Stimulated activated CD4-positive, alpha-beta T cell treated with anti-CD3 and anti-CD28 coated beads, Interleukin-1b, Interleukin-23, amount 100 ng/mL, for 48 hours (primary cell): Measurements from ENCODE around the gene CHRNA7.

ENCODE experiments used
- DNase-seq: peaks from one replicate; pipeline ENCODE4 v3.0.0-alpha.2; 2020

CHRNA7 gene

DNA sequence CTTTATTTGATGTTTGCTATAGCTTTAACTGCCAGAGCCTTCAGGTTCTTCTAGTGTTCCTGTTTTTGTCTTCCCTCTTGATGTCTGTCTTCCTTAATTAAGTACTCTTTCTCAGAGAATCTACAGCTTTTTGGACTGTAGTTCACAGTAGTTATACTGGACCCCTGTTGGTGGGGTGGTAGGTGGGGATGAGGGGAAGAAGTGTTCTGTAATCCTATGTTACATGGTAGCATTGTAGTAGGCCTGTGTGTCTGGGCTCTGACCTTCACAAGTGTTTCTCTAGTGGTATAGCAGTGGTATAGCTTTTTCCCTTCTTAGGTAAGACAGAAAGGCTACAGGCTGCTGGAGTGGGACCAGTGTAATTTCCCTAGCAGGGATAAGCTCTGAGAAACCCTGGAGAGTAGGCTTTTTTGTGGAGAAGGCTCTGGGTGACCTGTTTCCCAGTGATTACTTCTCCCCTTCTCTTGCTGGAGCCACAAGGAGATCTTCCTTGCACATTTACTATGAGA, 59.6 kb downstream of the CHRNA7 start:
- no peak for DNase-seq

DNA sequence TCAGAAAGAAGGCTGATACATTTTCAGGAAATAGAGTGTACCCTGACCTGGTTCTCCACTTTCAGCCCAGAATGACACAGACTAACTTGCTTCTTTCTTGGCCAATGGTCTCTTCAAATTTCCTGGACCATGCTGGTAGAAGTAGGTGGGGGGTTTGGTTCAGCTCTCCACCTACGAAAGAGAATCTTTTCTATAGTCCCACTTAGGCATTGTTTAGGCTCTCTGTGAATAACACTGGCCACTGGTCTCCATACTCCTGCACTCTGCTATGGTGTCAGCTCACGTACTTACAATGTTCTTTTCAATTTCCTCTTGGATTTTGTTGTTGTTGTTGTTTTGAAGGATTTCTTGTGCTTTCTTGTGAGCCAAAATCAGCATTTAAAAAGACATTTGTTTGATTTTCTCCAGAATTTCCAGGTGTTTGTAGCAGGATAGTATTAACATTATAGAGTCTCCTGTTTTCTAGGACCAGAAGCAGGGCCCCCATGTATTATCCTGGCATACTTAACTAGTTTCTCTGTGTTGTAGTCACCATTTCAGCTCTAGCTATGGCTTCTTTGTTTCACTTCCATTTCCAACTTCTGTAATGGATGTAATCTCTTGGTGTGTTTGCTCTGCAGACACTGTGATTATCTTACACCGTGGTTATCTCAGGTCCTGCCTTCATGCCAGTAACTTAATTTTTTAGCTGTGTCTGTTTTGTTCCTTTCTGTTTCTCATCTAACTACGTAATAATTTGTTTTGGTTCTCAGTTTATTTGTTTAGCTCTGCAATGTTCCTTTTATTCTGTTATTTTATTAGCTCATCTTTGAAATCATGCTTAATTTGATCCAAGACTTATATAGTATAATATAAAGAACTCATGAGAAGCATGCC, 61.4 kb downstream of the CHRNA7 start:
- no peak for DNase-seq

DNA sequence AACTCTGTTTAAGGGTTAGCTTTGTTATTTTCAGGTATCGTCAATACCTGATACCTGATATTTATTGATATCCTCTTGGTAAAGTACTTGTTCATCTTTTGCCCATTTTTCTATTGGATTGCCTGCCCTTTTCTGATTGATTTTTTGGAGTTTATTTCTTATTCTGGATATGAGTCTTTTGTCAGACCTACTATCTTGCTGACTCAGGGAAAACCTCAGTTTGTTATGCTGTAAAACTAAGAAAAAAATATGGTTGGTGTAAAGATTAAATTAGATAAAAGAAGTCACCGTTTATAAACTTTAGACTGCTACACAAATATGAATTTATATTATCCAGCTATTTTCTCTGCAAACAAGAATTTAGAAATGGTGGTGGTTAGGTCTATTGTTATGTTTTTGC, 65.9 kb downstream of the CHRNA7 start:
- no peak for DNase-seq

DNA sequence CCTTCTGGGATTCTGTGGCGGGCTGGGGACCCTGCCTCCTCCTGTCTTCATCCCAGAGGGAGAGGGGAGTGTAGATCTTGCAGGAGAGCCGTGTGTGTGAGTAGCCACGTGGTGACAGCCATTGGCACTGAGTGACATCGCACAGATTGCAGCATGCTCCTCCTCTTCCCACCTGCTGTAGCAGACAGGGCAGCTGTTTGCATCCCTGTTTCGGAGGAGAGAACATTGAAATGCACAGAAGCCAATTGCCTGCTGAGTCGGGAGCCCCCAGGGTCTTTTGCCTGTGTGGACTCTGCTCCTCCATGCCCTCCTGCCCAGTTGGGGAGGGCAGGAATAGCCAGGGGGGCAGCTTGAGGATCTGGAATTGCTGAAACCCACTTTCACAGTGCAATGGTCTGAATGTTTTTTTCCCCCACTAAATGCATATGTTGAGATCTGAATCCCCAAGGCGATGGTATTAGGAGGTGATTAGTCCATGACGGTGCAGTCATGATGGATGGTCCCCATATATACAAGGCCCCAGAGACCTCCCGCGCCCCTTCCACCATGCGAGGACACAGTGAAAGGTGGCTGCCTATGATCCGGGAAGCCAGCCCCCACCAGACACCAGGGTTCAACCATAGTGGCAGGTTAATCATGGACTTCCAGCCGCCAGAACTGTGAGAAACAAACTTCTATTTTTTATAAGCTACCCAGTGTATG, 66.8 kb downstream of the CHRNA7 start:
- DNase-seq = no peak

DNA sequence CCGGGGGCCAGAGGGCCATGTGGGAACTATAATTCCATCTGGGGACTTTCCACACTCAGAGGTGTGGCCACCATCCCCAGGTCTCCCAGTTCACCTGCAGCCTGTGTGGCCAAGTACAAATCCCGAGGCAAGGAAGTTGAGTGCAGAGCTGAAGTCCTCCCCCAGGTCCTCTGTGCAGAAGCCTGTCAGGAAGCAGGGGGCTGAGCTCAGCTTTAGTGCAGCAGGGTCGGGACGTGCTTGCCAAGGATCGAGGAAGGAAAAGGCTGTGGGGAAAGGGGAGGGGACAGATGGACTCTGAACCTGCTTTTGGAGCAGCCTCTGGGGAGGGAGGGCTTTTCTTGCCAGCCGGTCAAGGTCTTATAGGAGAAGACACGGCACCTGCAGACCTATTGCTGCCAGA, 67.7 kb downstream of the CHRNA7 start:
- no peak for DNase-seq

DNA sequence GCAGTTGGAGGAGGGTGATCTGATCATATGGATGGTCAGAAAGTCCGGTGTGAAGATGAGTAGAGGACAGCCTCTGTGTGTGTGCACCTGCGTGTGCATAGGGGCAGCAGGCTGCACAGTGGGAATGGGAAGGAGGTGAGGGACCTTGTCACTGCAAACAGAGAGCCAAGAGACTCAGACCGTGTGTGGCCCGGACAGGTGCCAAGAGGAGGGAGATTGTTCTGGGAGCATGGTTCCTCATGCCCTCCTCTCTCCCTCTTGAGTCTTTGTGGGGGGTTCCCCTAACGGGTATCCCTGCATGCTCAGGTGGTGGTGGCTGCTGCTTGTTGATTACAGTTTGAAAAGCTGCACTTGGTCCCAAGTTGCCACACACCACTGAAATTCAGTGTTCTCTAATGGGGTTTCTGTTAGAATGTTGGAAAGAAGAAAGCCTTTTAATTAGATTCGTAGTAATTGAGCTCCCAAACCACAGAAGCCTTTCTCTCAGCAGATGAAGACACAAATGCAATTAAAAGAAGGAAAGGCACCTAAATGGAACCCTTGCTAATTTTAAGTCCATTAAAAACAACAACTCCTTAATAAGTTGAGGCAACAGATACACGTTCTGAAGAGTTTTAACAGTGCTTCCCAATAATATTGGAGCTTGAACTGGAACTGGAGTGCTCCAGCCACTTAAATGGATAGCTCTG, 68.9 kb downstream of the CHRNA7 start:
- no peak for DNase-seq

DNA sequence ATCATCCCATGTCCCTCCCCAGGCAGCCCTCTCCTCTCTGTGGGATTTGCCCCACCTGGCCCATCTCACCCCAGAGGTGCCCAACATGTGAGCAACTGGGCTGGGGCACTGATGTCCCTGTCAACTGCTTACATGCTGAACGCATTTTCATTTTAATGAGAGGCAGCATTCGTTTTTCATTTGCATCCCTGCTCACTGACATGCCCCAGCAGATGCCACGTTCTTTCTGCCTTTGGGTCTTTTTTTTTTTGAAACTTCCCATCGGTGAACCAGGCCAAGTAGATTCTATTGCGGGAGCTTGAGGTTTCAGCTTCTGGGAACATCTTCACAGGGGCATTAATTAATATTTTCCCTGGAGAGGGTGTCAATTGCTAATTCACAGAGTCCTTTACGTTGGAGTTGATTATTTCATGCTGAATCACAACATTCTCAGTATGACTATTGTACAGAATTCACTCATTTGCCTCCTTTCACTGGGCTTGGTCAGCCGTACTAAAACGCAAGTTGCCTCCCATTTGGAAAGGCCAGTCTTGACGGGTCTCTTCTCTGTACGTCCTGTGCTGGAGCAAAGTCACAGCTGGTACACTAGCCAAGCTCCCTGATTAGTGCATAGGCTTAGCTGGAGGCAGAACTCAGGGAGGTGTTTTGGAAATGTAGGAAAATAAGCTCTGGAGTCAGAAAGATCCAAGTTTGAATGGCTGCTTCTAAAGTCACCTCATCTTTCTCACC, 69.8 kb downstream of the CHRNA7 start:
- no peak for DNase-seq

DNA sequence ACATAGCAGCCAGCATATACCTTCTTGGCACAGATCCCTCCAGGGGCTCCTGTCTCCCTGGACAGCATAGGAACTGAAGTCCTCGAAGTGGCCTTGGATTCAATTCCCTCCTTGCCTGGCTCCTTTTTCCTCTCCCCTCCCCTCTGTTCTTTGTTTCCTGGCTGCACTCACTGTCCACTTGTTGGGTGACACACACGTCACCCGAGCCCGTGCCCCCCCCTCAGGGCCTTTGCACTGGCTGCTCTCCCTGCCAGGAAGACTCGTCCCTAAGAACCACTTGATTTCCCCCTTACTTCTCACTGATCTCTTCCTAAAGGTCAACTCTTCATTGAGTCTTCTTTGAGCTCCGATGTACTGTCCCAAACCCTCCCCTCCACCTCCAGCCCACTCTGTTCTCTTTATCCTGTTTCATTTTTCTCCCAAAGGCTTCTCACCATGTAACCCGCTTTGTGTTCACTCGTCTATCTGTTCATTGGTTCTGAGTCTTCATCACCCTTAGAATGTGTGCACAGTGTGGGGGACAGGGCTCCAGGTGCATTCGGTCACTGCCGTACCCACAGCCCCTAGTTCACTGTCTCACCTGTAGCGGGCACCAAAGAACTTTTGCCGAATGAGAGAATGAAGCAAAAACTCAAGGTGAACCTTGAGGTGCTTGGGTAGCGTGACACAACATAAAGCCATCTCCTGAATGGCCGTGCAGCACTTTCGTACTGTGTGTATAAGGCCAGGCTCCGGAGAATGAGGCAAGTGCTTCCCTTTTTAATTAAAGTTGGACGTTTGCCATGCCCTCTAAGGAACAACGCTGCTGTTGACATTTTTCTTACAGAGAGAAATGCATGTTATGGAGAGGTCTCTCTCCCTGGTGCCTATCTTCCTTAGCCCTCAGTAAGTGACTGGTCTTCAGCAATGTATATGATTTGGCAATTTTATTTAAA, 74.0 kb downstream of the CHRNA7 start:
- DNase-seq = no peak

DNA sequence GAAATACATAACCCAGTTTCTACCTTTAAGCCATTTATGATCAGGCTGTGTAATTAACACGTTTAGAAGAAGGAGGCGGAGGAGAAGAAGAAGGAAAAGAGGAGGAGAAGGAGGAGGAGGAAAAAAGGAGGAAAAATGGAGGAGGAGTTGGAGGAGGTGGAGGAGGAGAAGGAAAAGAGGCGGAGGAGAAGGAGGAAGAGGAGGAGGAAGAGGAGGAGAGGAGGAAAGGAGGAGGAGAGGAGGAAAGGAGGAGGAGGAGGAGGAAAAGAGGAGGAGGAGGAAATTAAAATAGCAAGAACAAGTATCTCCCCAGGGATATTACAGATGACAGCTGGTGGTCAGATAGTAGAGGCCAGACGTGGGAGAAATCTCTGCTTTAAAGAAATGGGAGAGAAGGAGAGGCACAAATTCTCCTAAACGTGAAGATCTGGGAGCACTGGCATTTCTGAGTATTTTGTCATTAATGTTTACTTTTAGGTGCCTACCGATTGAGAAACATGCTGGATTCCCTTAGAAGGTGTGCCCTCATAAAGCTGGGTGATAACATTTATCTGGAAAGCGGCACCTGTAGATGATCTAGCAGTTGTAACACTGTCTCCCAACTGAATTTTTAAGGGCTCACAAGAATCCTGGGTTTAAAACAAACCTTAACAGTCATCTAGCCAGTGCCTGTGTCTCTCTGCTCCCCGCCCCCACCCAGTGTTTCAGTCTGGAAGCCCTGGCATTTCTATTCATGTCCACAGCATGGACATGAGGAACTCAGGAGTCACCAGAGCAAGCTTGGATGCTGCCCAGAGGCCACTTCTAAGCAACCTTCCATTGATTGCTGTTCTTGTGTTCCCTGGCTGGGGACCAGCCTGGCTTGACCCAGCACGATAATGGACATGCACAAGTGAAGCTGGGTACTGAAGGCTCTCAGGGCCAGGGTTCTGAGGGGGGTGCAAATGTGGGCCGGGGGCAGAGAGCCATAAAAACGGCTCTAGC, 75.2 kb downstream of the CHRNA7 start:
- DNase-seq = no peak

DNA sequence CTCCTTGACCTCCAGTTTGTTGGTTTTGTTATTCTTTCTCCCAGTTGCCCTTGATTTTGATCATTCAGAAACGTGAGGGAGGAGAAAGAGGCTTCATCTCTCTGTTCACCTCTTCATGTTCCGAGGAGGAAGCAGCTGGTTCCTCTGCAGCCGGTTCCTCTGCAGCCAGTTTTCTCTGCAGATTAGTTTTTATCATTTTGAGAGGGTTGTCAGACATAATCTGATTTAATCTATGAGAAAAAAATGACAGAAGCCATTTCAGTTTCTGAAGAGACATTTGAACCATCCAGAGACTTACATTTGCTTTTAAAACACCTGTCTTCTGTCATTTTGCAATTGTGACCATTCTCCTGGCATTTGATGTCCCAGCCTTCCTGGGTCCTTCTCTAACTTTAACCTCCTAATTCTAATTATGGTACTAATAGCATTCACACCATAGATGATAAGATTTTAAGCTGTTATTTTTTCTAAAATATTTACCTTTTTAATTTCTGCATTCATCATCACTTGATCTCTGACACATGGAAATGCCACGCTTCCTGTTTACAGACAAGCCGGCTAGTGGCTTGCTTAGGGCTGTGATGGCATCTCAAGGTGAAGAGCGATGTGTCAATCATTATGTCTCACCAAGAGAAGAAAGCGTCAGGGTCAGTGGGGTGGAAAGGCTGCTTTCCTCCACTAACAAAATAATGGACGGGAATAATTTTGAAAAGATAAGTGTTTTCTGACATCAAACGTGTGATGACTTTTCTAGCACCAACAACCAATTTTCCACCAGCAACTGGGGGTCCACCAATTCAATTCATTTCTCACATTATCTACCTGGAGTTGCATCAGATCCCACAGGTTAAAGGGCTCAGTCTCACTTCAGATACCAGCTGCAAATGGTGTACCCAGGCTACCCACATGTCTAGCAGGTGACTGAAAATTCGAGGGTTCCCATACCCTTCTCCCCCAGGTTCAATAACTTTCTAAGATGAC, 76.4 kb downstream of the CHRNA7 start:
- no peak for DNase-seq

DNA sequence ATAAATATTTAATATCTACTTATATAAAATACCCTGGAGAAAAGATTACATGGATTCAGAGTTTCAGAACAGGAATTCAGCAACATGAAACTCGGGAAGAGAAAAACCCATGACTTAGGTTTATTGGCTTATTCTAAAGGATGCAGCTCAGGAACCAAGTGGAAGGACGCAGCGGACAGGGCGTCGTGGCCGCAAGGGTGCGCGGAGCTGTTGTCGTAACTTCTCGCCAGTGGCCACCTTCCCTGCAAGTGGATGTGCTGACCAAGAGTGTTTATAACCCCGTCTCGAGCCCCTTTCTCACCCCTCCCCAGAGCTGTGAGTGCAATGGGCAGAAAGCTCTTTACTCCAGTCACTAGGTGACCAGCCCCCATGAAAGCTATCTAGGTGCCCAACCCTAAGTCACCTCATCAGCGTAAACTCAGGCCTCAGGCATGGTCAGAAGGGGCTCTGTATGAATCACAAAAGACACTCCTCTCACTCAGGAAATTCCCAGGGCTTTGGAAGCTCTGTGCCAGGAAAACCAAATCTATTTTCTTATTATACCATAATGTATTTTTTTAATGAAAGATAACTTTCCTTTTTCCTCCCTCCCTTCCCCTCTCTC, 77.3 kb downstream of the CHRNA7 start:
- no peak for DNase-seq

DNA sequence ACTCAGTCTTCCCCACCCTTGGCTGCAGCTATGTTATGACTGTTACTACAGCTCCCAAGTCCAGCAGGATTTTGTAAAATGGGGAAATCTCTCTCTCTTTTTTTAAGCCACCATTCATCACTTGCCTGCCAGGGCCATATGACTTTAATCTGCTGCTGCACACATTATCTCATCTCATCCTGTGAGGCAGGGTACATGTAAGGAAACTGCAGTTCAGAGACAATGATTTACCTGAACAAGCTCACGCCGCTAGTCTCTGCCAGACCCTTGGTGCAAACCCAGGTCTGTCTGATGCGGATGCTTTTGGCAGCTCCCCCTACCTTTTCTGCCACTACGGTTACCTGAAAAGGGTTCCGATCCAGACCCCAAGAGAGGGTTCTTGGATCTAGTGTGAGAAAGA, 78.3 kb downstream of the CHRNA7 start:
- no peak for DNase-seq

DNA sequence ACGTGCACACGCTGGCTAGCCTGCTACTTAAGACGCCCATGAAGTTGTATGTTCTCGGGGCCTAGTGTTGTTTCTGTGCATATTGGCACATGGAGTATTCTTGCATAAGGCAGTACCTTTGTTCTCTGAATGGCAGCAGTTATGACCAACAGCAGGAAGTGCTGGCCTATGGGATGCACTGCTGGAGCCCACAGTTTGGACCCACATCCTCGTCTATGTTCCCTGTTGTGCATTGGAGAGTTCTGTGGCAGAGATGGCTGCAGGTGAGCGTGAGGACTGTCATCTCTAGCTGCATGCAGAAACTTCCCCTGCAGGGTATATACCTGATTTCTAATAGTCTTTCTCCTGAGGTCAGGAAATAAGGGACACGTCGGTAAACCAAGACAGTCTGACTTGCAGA, 81.8 kb downstream of the CHRNA7 start:
- no peak for DNase-seq

DNA sequence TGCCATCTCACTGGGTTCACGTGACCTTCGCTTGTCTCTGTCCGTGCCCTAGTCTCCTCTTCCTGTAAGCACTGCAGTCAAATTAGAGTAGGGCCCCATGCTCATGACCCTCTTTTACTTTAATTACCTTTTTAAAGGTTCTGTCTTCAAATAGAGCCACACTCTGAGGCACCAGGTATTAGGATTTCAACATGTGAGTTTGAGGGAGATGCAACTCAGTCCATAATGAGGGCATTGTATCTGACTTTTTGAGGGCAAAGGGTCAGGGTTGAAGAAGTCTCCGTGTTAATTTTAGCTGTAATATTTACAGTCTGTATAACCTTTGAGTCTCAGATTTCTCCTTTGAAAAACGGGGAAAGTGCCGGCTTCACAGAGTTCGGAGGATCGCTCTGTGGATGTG, 82.9 kb downstream of the CHRNA7 start:
- no peak for DNase-seq

DNA sequence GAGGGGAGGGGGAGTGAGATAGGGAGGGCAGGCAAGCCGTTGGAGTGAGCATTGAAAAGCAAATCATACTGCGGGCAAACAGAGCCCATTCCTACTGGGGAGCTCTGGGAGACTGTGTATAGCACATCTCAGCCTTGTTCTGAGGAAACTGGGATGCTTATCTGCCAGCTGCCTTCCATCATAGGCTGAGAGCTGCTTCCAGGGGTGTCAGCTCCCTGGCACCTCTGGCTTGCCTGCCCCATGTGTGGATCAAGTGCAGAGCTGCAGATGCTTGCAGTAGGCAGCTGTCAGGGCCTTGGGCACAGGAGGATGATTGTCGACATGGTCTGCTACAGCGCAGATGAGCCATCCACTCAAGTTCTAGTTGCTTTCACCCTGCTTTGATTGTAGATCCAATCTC, 86.8 kb downstream of the CHRNA7 start:
- DNase-seq = no peak

DNA sequence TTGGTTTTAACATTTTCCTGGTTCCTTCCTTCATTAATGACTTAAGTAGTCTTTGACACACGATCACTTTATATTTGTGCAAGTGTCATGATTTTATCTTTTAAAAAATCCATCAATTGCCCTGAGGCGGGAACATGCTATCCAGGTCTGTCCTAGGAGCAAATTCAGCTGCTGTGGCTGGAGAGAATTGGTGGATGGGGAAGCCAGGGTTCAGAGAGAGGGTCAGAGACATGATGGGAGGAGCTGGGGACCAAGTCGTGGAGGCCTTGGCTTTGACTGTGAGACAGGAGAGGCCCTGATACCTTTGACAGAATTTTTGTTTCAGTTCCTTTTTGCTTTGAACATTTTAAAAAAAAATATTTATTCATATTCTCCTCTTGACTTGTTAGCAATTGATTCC, 89.0 kb downstream of the CHRNA7 start:
- DNase-seq = no peak

DNA sequence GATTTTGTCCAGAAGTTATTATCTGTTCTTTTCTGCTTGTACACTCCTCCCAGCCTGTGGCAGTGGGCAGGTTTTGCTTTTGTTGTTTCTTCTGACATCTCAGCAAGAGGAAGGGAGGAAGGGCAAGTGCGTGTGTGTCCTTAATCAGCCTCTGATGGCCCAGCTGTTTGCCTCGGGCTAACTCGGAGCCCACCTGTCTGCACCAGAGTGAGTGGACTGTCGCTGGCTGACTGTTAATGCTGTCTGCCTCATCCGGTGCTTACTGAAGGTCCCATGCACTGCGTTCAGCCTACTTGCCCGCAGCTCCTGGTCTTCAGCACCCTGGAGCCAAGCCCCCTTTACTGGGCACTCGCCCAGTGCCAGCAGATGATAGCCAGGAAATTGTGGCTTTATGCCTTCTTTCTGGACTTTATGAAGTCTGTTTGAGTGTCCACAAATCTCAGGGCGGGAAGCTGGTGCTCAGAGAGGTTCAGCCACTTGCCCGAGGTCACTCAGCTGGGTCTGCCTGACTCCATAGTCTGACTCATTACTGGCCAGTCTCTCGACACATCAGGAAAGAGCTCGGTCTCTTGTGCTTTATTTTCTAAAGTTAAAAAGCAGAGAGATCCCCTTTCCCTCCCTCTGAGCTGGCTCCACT, 89.5 kb downstream of the CHRNA7 start:
- DNase-seq = no peak
